ENCODE data around the gene GALK1. TPM values are rescaled to one million over a fixed set of nuclear protein-coding genes. Genes with fewer than 3 reads are reported as not detected.

The GALK1 gene
- polyA plus RNA-seq, 3 donors: 44.8 to 108 (median 84.3) TPM

GRCh38 chr17:75740631-75741077 is 24.3 kb downstream of the GALK1 start:
- Mint-ChIP-seq H3K27ac (no peak overlapping the region), H3K9me3 (peaks cover 0 to 4% (median 0%) of the 10 kb centered on the region in 7 donors), H3K27me3 (ENCODE audit: low read depth in 3 of 3) (no peaks in the 10 kb centered on the region), H3K4me1 (peaks cover 23% of the 10 kb centered on the region), H3K4me3 (no peak overlapping the region), H3K36me3 (peaks cover 3% of the 10 kb centered on the region in 2 donors)
- H3K4me1 ChIP-seq (ENCODE audit: control insufficient read depth in 1 of 2, insufficient read depth in 2 of 2, low read length in 2 of 2): peaks cover 20 to 24% of the 10 kb centered on the region in 2 donors
- no peak overlapping the region for H3K4me2 ChIP-seq (replicated peaks; ENCODE audit: extremely low read depth, low read length, poor library complexity, severe bottlenecking)
- H4K20me1 ChIP-seq (ENCODE audit: insufficient read depth, low read length): no peaks in the 10 kb centered on the region
- no peak overlapping the region for H2AFZ ChIP-seq (ENCODE audit: insufficient read depth, low read depth, low read length, poor library complexity, severe bottlenecking)
- no peak overlapping the region for H3K27ac ChIP-seq (ENCODE audit: low read depth in 1 of 2, low read length in 2 of 2)
- WGBS (ENCODE audit: insufficient coverage): 88% methylated on average over 14 of the region's 17 CpGs
- no peak overlapping the region for H3K9ac ChIP-seq (ENCODE audit: insufficient read depth, low read length, poor library complexity, severe bottlenecking)
- intact Hi-C loops (cut with micrococcal nuclease): loop anchor here in 1 of 2 donors (5.0 kb wide), 1 partner anchor 33 kb away; no protein-coding TSS in a partner anchor
- no peak for TF ChIP-seq CTCF (IDR thresholded peaks at IDR 0.05)
- H3K9me3 ChIP-seq (replicated peaks in 1 of 2; ENCODE audit: control insufficient read depth in 1 of 2, insufficient read depth in 1 of 2, low read length in 2 of 2): no peaks in the 10 kb centered on the region
- H3K36me3 ChIP-seq (replicated peaks in 1 of 2; ENCODE audit: control insufficient read depth in 1 of 2, insufficient read depth in 2 of 2, low read length in 2 of 2): no peaks in the 10 kb centered on the region
- no peak overlapping the region for H3K4me3 ChIP-seq (replicated peaks in 1 of 3; ENCODE audit: low read depth in 2 of 3, low read length in 3 of 3)
- no peak for DNase-seq
- H3K79me2 ChIP-seq (ENCODE audit: insufficient read depth, low read length): no peaks in the 10 kb centered on the region
- H3K27me3 ChIP-seq (ENCODE audit: control insufficient read depth in 2 of 2, insufficient read depth in 2 of 2, low read length in 2 of 2): no peaks in the 10 kb centered on the region

- H3K36me3 ChIP-seq (replicated peaks in 1 of 2; ENCODE audit: control insufficient read depth in 1 of 2, insufficient read depth in 2 of 2, low read length in 2 of 2): no peaks in the 10 kb centered on the region
- no peaks in the 10 kb centered on the region for H3K27me3 ChIP-seq (ENCODE audit: control insufficient read depth in 2 of 2, insufficient read depth in 2 of 2, low read length in 2 of 2)
- no peaks in the 10 kb centered on the region for H3K79me2 ChIP-seq (ENCODE audit: insufficient read depth, low read length)
- peaks cover 20 to 24% of the 10 kb centered on the region in 2 donors for H3K4me1 ChIP-seq (ENCODE audit: control insufficient read depth in 1 of 2, insufficient read depth in 2 of 2, low read length in 2 of 2)
- Mint-ChIP-seq H3K4me1 (peaks cover 23% of the 10 kb centered on the region), H3K27ac (peak overlapping the region in 4 of 7 donors; percentile 2 to 68 (median 29)), H3K36me3 (peaks cover 3% of the 10 kb centered on the region in 2 donors), H3K27me3 (ENCODE audit: low read depth in 3 of 3) (no peaks in the 10 kb centered on the region), H3K9me3 (peaks cover 0 to 4% (median 0%) of the 10 kb centered on the region in 7 donors), H3K4me3 (no peak overlapping the region)
- no peak overlapping the region for H2AFZ ChIP-seq (ENCODE audit: insufficient read depth, low read depth, low read length, poor library complexity, severe bottlenecking)
- no peak overlapping the region for H3K4me2 ChIP-seq (replicated peaks; ENCODE audit: extremely low read depth, low read length, poor library complexity, severe bottlenecking)
- no peaks in the 10 kb centered on the region for H3K9me3 ChIP-seq (replicated peaks in 1 of 2; ENCODE audit: control insufficient read depth in 1 of 2, insufficient read depth in 1 of 2, low read length in 2 of 2)
- TF ChIP-seq CTCF (IDR thresholded peaks at IDR 0.05): no peak
- 100% methylated on average over 11 of the region's 17 CpGs for WGBS (ENCODE audit: insufficient coverage)
- no peak overlapping the region for H3K9ac ChIP-seq (ENCODE audit: insufficient read depth, low read length, poor library complexity, severe bottlenecking)
- intact Hi-C loops (cut with micrococcal nuclease): loop anchor here in 1 of 2 donors (5.0 kb wide), 1 partner anchor 33 kb away; no protein-coding TSS in a partner anchor
- no peak for DNase-seq
- no peaks in the 10 kb centered on the region for H4K20me1 ChIP-seq (ENCODE audit: insufficient read depth, low read length)
- no peak overlapping the region for H3K4me3 ChIP-seq (replicated peaks in 1 of 3; ENCODE audit: low read depth in 2 of 3, low read length in 3 of 3)
- no peak overlapping the region for H3K27ac ChIP-seq (ENCODE audit: low read depth in 1 of 2, low read length in 2 of 2)
Observed at GRCh38 chr17:75740215-75740614, 24.8 kb downstream of the GALK1 start.
